ENCODE results near the gene EFCAB6.

The EFCAB6 gene

GRCh38 chr22:43743929-43744643 lies 68.0 kb downstream of the EFCAB6 start:
- Histone ChIP-seq H4K20me1 (ENCODE audit: control insufficient read depth, insufficient read depth, low read depth, low read length) (no peaks in the 10 kb centered on the region), H3K9me3 (ENCODE audit: control insufficient read depth, insufficient read depth, low read length) (no peaks in the 10 kb centered on the region), H3K36me3 (ENCODE audit: control insufficient read depth, low read length) (no peaks in the 10 kb centered on the region), H3K4me3 (ENCODE audit: low read length) (no peak overlapping the region), H3F3A (ENCODE audit: control insufficient read depth, insufficient read depth) (no peaks in the 10 kb centered on the region), H3K79me2 (ENCODE audit: control insufficient read depth, low read length) (no peaks in the 10 kb centered on the region), H3K4me2 (ENCODE audit: low read length) (no peak overlapping the region), H3K27me3 (ENCODE audit: control insufficient read depth, low read length) (no peaks in the 10 kb centered on the region), H3K4me1 (ENCODE audit: control insufficient read depth, low read length) (no peaks in the 10 kb centered on the region), H3K9me2 (replicated peaks; ENCODE audit: control insufficient read depth, low read length) (no peaks in the 10 kb centered on the region), H3K27ac (ENCODE audit: low read depth, low read length) (no peak overlapping the region)
- TF ChIP-seq EZH2phosphoT487 (IDR thresholded peaks at IDR 0.05; ENCODE audit: borderline replicate concordance, low read length) (no peak), CTCF (IDR thresholded peaks at IDR 0.05; ENCODE audit: low read depth, low read length, poor library complexity, severe bottlenecking) (no peak)

DNA sequence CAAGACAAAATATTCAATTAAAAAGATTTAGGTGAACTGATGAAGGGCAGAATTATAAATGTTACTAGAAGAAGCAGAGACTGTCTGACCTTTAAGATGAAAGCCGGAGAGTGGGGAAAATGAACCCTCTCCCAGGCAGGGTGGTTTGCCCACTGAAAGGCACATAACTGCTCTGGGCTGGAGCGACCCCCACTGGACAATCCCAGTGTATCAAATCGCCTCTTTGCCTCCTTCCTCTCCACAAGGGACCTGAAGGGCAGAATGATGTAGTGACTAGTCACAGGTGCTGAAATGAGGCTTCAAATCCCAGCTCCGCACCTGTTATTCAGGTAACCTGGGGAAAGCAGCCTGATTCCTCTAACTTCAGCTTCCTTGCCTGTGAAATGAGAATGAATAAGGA lies 69.0 kb downstream of the EFCAB6 start:
- Histone ChIP-seq H3K9me3 (ENCODE audit: control insufficient read depth, insufficient read depth, low read length) (no peaks in the 10 kb centered on the region), H3K27me3 (ENCODE audit: control insufficient read depth, low read length) (no peaks in the 10 kb centered on the region), H3K27ac (ENCODE audit: low read depth, low read length) (no peak overlapping the region), H3K4me3 (ENCODE audit: low read length) (no peak overlapping the region), H3F3A (ENCODE audit: control insufficient read depth, insufficient read depth) (no peaks in the 10 kb centered on the region), H3K4me2 (ENCODE audit: low read length) (no peak overlapping the region), H3K36me3 (ENCODE audit: control insufficient read depth, low read length) (no peaks in the 10 kb centered on the region), H3K4me1 (ENCODE audit: control insufficient read depth, low read length) (no peaks in the 10 kb centered on the region), H3K9me2 (replicated peaks; ENCODE audit: control insufficient read depth, low read length) (no peaks in the 10 kb centered on the region), H3K79me2 (ENCODE audit: control insufficient read depth, low read length) (no peaks in the 10 kb centered on the region), H4K20me1 (ENCODE audit: control insufficient read depth, insufficient read depth, low read depth, low read length) (no peaks in the 10 kb centered on the region)
- TF ChIP-seq EZH2phosphoT487 (IDR thresholded peaks at IDR 0.05; ENCODE audit: borderline replicate concordance, low read length), result no peak
- TF ChIP-seq CTCF (IDR thresholded peaks at IDR 0.05; ENCODE audit: low read depth, low read length, poor library complexity, severe bottlenecking), result peak; percentile 48

- H3K4me3 ChIP-seq (ENCODE audit: low read length), result no peak overlapping the region
- H3K79me2 ChIP-seq (ENCODE audit: control insufficient read depth, low read length), result no peaks in the 10 kb centered on the region
- no peaks in the 10 kb centered on the region for H3K4me1 ChIP-seq (ENCODE audit: control insufficient read depth, low read length)
- H3K27me3 ChIP-seq (ENCODE audit: control insufficient read depth, low read length), result no peaks in the 10 kb centered on the region
- TF ChIP-seq EZH2phosphoT487 (IDR thresholded peaks at IDR 0.05; ENCODE audit: borderline replicate concordance, low read length) (no peak), CTCF (IDR thresholded peaks at IDR 0.05; ENCODE audit: low read depth, low read length, poor library complexity, severe bottlenecking) (no peak)
- H4K20me1 ChIP-seq (ENCODE audit: control insufficient read depth, insufficient read depth, low read depth, low read length), result no peaks in the 10 kb centered on the region
- no peaks in the 10 kb centered on the region for H3F3A ChIP-seq (ENCODE audit: control insufficient read depth, insufficient read depth)
- H3K9me3 ChIP-seq (ENCODE audit: control insufficient read depth, insufficient read depth, low read length), result peaks cover 2% of the 10 kb centered on the region; the same call in 1 of the 2 replicates
- H3K36me3 ChIP-seq (ENCODE audit: control insufficient read depth, low read length), result no peaks in the 10 kb centered on the region
- no peak overlapping the region for H3K4me2 ChIP-seq (ENCODE audit: low read length)
- no peaks in the 10 kb centered on the region for H3K9me2 ChIP-seq (replicated peaks; ENCODE audit: control insufficient read depth, low read length)
- no peak overlapping the region for H3K27ac ChIP-seq (ENCODE audit: low read depth, low read length)
Measured at GRCh38 chr22:43742154-43742950, 69.8 kb downstream of the EFCAB6 start.

Data from DOHH2 (cell line).